AG20443 (cell line): ENCODE results near the gene TMBIM1.

ENCODE experiments used
- DNase-seq: peaks from one replicate; pipeline ENCODE4 v3.0.0; 2012; ENCODE audit warnings: low spot score, mixed read lengths

TMBIM1 gene

DNA sequence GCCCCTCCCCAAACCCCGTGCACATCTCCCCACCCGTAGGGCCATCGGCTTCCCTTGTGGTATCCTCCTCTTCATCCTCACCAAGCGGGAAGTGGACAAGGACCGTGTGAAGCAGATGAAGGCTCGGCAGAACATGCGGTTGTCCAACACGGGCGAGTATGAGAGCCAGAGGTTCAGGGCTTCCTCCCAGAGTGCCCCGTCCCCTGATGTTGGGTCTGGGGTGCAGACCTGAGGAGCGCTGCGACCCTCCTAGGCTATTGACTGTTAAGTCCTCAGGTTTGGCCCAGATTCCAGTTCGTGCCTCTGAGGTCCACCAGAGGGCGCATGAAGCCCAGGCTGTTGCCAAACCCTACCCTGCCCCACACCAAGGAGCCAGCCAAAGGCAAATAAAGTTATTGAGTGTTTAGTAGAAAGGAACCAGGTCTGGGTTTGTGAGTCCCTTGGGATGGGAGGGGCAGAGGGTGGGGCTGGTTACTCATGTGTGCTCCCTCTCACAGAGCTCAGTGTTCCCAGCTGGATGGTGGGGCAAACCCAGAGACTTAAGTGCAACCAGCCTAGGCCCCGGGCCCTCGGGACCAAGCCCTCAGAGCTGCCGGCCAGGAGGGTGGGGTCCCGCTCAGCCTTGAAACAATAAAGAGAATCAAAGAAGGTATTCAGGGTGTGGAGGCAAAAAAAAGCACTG is 19.6 kb downstream of the TMBIM1 start:
- peak; percentile 89 for DNase-seq

DNA sequence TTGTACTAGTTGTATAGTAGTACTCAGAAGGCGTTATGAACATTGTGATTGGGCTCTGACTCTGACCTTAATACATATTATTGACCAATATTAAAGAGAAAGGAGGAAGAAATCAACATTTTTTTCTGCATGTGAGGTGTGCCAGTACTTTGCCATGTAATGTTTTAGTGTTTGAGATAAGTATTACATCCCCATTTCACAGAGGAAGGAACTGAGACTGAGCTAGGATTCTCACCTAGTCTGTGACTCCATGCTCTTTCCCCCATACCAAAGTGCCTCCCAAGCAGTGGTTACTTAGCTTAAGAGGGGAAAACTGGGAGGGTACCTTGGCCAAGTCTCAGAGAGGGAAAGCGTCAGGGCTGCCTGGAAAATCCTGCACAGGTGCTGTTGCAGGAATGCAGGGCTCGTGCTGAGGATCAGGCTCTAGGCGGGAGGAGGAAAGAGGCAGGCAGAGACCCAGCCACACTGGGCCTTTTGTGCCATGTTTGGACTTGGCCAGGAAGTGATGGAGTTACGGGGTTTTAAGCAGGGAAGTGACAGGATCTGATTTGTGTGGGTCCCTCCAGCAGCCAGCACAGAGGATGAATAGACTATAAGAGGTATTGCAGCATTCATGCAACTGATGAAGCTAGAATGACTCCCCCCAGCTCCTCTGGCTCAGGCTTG is 20.3 kb downstream of the TMBIM1 start:
- no peak for DNase-seq

DNA sequence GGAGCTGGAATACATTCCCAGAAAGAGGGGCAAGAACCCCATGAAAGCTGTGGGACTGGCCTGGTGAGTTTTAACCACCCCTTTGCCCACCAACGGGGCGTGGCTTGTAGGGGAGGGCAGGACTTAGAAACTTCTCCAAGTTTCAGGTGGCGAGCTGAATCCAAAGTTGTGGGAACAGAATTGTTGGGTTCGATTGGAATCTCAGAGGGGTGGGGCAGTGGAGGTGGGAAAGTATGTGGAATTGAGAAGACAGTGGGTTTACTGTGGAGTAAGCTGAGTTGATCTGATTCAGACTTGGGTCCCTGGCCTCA is 20.9 kb downstream of the TMBIM1 start:
- no peak for DNase-seq

DNA sequence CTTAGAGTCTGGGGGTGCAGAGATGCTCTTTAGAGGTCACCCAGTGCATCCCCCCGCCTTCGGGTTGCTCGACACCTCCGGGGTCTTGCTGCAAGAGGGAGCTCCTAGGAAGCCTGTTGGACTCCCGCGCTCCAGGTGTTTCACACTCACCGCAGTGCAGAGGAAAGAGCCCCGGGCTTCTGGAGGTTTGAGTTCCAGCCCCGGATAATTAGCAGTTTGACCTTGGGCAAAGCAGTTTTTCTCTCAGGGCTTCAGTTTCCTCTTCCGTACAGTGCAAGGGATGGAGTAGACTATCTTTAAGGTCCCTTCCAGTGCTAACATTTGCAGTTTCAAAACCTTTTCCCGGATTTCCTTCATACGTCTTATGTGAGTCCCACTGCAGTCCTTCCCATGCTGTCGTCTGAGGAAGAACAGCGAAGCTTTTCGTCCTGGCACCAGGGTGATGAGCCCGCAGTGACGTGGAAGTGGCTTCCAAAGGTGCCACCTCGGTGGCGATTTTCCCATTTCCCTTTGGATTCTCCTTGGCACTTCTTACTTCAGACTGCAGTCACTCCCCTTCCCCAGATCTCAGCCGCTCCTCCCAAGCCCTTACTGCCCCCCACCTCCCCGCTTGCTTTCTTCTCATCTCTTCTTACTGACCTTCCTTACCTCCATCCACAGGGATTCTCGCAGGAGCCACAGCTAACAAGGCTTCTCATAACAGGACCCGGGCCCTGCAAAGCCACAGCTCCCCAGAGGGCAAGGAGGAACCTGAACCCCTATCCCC is 21.4 kb downstream of the TMBIM1 start:
- DNase-seq = no peak

GRCh38 chr2:218269900-218270720 is 22.2 kb downstream of the TMBIM1 start, which contains the start of the genes AAMP and PNKD:
Gene AAMP, minus strand, starts transcription at chr2:218270137. Its CDS starts 51 bp downstream, at chr2:218270086.
Gene PNKD, plus strand, starts transcription at chr2:218270519. Its CDS starts 17 bp downstream, at chr2:218270536.
- DNase-seq = peak; percentile 99

- no peak for DNase-seq
These were observed 25.0 kb downstream of the TMBIM1 start for GRCh38 chr2:218267259-218267658.

GRCh38 chr2:218266316-218266979 is 25.9 kb downstream of the TMBIM1 start:
- no peak for DNase-seq

GRCh38 chr2:218265626-218266025 is 26.7 kb downstream of the TMBIM1 start:
- no peak for DNase-seq

- DNase-seq = no peak
These were observed 27.3 kb downstream of the TMBIM1 start for GRCh38 chr2:218264773-218265561.

- no peak for DNase-seq
These were observed 28.3 kb downstream of the TMBIM1 start for GRCh38 chr2:218263817-218264641.

GRCh38 chr2:218262631-218263586 is 29.4 kb downstream of the TMBIM1 start:
- no peak for DNase-seq

DNA sequence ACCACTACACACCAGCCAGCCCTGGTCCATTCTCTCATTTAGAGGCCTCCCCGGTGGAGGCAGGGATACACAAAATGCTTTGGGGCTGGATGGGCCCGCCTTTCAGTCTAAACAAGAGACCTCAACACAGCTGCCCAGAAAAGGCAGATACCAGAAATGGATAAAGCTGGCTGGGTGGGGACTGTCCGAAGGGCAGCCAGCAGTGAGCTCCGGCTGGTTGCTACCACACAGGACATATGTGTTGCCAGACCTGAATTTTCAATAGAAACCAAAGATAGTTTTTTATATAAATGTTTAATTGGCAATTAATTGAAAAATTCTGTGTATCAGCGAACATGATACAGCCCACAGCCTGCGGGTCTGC is 30.1 kb downstream of the TMBIM1 start:
- DNase-seq = no peak

DNA sequence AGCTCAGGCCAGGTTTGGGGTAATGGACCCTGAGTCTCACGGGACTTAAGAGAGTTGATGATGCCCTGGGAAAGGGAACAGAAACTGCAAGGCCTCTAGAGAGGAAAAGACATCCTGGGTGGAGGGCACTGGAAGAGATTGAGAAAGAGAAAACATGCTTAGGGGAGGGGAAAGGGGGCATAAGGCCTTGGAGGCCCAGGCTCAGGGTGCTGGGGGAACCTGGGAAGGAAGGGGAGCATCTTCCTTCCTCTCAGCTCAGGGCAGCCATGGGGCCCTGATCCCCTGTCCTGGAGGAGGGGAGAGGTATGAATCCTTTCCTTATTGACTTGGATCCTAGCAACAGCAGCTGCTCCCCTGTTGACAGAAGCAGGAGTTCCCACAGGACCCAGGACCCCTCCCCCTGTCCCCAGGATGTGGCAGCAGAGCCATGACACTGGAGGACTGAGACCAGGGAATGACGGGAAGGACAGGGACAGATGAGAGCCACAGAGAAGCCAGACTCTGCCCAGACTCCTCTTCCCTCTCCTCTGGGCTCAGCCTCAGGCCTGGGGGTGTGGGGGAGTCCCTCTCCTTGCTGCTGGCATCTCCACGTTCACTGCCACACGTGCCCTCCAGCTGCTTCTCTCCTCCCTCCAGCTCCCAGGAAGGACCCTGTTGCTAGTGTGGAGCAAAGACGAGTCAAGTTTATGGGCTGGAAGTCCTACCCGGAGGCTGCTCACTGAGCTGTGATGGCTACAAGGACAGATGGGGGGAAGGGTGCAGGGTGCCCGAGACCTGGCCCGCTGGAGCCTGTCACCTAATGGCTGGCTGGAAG is 30.7 kb downstream of the TMBIM1 start:
- no peak for DNase-seq

DNA sequence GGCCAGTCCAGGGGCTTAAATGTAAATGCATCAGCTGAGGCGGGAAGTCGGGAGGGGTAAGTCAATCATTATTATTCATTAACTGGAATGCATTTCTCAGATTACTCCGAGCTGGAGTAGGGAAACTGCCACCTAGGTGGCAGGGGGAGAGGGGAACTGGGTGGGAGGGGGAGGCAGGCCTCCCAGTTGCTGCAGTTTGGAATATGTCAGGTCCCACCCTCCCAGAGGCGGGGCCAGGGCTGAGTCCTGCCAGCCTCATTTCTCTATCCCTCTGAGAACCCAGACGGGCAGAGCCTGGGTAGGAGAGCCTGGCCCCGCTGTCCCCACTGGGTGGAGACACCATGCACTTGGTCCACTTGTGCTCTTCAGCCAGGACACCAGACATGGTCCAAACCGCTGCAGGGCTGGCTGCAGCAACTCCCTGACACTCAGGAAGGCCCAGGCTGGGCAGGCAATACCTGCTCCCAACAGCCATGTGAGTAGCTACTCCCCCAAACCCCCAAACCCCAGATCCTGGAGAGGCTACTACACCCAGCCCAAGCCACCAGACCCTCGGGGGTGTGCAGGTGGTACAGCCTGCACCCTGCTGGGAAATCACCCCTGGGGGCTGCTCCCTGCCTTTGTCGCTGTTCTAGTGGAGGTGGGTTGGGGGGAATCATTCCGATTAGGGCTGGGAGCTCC is 31.4 kb downstream of the TMBIM1 start, which contains the start of gene GPBAR1:
GPBAR1 (plus strand) TSS at position 274 of the 681 bp plus-strand sequence. CDS start 1,710 bp downstream, outside the sequence.
- no peak for DNase-seq

- DNase-seq = no peak
These were observed 32.1 kb downstream of the TMBIM1 start for GRCh38 chr2:218260166-218260565.

DNA sequence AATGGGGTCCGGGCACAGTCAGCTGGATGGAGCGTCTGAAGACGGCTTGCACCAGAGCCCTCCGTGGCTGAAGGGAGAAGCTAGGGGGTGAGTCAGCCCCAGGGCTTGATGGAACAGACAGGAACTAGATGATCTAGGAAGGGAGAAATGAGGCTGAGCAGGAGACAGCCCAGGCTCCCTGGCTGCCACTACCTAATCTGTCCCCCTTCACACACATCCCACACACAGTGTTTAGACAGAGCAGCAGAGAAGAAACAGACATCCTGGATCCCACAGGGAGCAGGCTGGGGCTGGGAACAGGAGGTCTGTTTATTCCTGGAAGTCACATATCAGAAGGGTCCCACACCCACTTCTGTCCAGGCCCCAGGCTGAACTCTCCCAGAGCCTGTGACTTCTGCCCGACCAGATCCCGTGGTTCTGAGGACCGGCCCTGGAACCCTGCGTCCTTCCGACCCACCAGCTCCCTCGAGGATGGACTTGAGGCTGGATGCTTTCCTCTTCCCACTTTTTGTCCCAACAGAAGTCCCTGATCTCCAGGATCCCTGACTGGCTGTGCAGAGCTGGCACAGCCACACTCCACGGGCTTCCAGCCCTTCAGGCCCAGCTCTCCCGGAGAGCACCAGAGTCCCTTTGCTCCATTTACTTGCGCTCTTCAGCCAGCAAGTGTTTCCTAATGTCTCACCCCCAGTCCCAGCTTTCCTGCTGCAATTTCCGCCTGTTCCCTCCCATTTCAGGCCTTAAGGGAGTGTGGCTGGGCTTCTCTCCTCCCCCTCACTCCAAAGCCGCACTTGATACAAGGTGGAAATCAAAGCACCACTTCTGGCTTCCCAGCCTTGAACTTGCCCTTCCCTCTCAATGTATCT is 33.0 kb downstream of the TMBIM1 start:
- DNase-seq = peak; percentile 82
